Bronchial epithelial cell (primary cell): ENCODE results near the gene HIGD2B. TPM values are rescaled to one million over a fixed set of nuclear protein-coding genes. Genes with fewer than 3 reads are reported as not detected.
A peak's percentile ranks its signal among the peaks of the same experiment; 100 is the strongest.
"Not testable (repeated sequence)": the region's sequence is repeated elsewhere in the genome, so short reads cannot be mapped to it uniquely, and the experiment has no call there.

ENCODE experiments used
- DNase-seq: peaks from one replicate; pipeline ENCODE4 v3.0.0-alpha.2; 2010; ENCODE audit warnings: low read depth
- FAIRE-seq: peaks from 2 replicates; lab custom pipeline; 2011; peaks lifted over from hg19 to GRCh38; lab: Jason Lieb, UNC
- H3K27me3 ChIP-seq: 2 replicates; pipeline ENCODE4 v1.5.1; 2011; ENCODE audit warnings: low read length; ENCODE audit not compliant: control insufficient read depth, insufficient read depth
- H3K36me3 ChIP-seq: 2 replicates; pipeline ENCODE4 v1.5.1; 2011; ENCODE audit warnings: low read length; ENCODE audit not compliant: control insufficient read depth, insufficient read depth
- H3K4me3 ChIP-seq: 2 replicates; pipeline ENCODE4 v1.5.1; 2011; ENCODE audit warnings: mild to moderate bottlenecking, low read depth, low read length, control low read depth
- CTCF ChIP-seq: IDR thresholded peaks from 2 replicates; pipeline ENCODE4 v1.5.1; 2011; ENCODE audit warnings: mild to moderate bottlenecking, moderate library complexity, low read length, control low read depth, inconsistent platforms; ENCODE audit not compliant: insufficient read depth, severe bottlenecking
- total RNA-seq: library from RNA; depleted of rRNA; stranded (reverse); fragments of >200 nt; gene quantifications from 2 replicates; pipeline ENCODE4 v1.2.1, GENCODE V29; 2014

Gene HIGD2B
- total RNA-seq, 1 donor from 2014 or later, result not detected

DNA sequence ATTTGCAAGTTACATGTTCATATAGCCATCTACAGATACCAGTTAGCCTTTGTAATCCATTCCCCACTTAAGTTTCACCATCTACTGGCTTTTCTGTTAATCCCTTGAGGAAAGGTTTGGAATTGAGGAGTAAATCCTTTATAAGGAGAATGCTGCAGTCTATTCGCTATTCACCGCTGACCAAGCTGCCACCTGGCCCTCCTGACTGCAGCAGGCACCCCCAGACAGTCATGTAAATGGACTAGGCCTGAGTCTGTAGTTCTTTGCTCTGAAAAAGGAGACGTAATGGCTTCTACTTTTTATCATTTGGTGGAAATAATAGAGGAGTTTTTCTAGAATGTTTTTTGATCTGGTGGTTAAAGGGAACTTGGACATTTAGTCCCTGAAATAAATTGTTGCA is 3.2 kb downstream of the HIGD2B start:
- TF ChIP-seq CTCF, result no peak
- no peak for FAIRE-seq

DNA sequence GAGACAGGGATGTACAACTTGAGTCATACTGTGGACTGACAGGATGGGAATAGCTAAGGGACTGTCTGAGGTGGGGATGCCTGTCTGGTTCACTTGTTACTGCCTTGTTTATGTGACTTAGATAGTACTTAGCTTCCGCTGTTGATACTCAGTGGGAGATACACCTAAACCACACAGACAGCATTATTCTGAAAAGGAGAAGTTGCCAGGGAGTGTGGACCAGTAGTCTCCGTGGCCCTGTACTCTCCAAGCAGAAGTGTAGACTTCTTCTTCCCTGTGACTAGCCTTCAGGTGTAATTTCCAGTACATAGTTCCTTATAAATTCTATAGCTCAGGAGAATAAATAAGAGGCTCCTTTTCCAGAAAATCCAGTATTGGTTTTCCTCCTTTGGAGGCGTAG is 5.1 kb downstream of the HIGD2B start:
- Histone ChIP-seq H3K36me3 (no peaks in the 10 kb centered on the region), H3K27me3 (peaks cover 2% of the 10 kb centered on the region), H3K4me3 (no peak overlapping the region)
- TF ChIP-seq CTCF, result no peak
- FAIRE-seq (no peak), DNase-seq (no peak)

More for the DNA sequence above, 3.2 kb downstream of the HIGD2B start:
- Histone ChIP-seq H3K36me3 (no peaks in the 10 kb centered on the region), H3K4me3 (no peak overlapping the region), H3K27me3 (peaks cover 2% of the 10 kb centered on the region)
- no peak for DNase-seq

- no peak for TF ChIP-seq CTCF
- FAIRE-seq, result no peak
- peaks cover 2% of the 10 kb centered on the region for H3K27me3 ChIP-seq
Measured at GRCh38 chr15:72676838-72677237, 9.1 kb downstream of the HIGD2B start.

GRCh38 chr15:72671525-72671924 is 14.5 kb downstream of the HIGD2B start:
- Histone ChIP-seq H3K27me3 (no peaks in the 10 kb centered on the region), H3K36me3 (no peaks in the 10 kb centered on the region), H3K4me3 (no peak overlapping the region)
- FAIRE-seq, result no peak
- TF ChIP-seq CTCF, result no peak
- no peak for DNase-seq

More at GRCh38 chr15:72676838-72677237, 9.1 kb downstream of the HIGD2B start:
- no peak for DNase-seq
- H3K36me3 ChIP-seq, result no peaks in the 10 kb centered on the region
- H3K4me3 ChIP-seq, result no peak overlapping the region

- peak overlapping the region; percentile 21 for H3K4me3 ChIP-seq
- H3K27me3 ChIP-seq, H3K36me3 ChIP-seq, FAIRE-seq: not testable (repeated sequence)
- peak; percentile 69 for DNase-seq
- peak; percentile 72 for TF ChIP-seq CTCF
Measured at GRCh38 chr15:72670656-72671352, 15.2 kb downstream of the HIGD2B start.

- not testable (repeated sequence) for FAIRE-seq
Measured at GRCh38 chr15:72669803-72670202, 16.2 kb downstream of the HIGD2B start.

GRCh38 chr15:72665706-72666105 is 20.3 kb downstream of the HIGD2B start:
- not testable (repeated sequence) for DNase-seq, H3K36me3 ChIP-seq, H3K4me3 ChIP-seq, H3K27me3 ChIP-seq, FAIRE-seq

More at GRCh38 chr15:72669803-72670202, 16.2 kb downstream of the HIGD2B start:
- DNase-seq, H3K36me3 ChIP-seq, H3K4me3 ChIP-seq, H3K27me3 ChIP-seq: not testable (repeated sequence)

GRCh38 chr15:72663931-72664330 is 22.1 kb downstream of the HIGD2B start:
- DNase-seq, FAIRE-seq, H3K27me3 ChIP-seq, H3K4me3 ChIP-seq, H3K36me3 ChIP-seq: not testable (repeated sequence)

DNA sequence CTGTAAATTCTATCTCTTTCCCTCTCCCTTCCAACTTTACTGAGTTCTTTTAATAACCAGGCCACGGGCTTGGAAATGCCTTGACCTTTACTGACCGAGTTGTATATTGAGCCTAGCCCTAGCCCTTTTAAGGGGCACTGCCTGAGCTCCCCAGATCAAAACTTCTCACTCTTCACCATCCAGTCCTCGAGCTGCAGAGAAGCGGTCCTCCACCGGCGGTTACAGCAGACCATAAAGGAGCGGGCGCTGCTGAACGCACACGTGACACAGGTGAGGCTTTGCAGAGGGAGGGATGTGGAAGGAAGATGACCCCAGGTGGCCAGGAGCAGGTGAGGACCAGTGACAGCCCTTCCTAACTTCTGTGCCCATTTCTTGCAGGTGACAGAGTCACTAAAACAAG is 24.9 kb downstream of the HIGD2B start:
- not testable (repeated sequence) for H3K36me3 ChIP-seq, DNase-seq, FAIRE-seq, H3K27me3 ChIP-seq, H3K4me3 ChIP-seq
